ENCODE measurements around the gene DNAH1. TPM values are rescaled to one million over a fixed set of nuclear protein-coding genes. Genes with fewer than 3 reads are reported as not detected.
"Not testable (repeated sequence)": the region's sequence is repeated elsewhere in the genome, so short reads cannot be mapped to it uniquely, and the experiment has no call there.

DNAH1 gene
- total RNA-seq, 1 experiment from 2014 or later = 5.5 TPM

DNA sequence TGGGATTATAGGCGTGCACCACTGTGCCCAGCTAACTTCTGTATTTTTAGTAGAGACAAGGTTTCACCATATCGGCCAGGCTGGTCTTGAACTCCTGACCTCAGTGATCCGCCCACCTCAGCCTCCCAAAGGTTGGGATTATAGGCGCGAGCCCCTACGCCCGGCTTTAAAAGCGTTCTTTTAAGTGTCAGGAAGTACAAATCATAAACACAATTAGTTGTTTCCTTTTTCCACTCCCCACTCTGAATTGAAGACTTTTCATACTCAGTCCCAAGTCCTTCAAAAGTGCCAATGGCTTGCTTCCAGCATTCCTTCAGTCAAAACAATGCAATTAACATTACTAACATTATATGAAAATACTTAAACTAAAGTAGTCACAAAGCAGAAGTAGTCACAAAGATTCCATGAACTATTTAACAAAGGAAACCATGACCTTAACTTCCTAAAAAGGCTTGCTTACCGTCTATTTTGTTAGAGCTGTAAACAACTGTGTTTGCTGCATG lies 45.8 kb upstream of the DNAH1 start:
- no peaks in the 10 kb centered on the region for H3K9me3 ChIP-seq (ENCODE audit: control insufficient read depth in 1 of 2, insufficient read depth in 1 of 2, low read depth in 1 of 2, low read length in 2 of 2)
- H3K4me3 ChIP-seq (replicated peaks in 1 of 2; ENCODE audit: low read depth in 1 of 2, low read length in 2 of 2) = no peak overlapping the region
- no peak overlapping the region for H3K4me2 ChIP-seq (ENCODE audit: low read length)
- no peak overlapping the region for H3K9ac ChIP-seq (ENCODE audit: low read length)
- H3K79me2 ChIP-seq (ENCODE audit: insufficient read depth, low read length) = peaks cover 98% of the 10 kb centered on the region
- CTCF ChIA-PET = no interaction called here
- TF ChIP-seq POLR2AphosphoS5 (IDR thresholded peaks at IDR 0.05; ENCODE audit: low read depth, low read length) = no peak
- TF ChIP-seq CEBPB (IDR thresholded peaks at IDR 0.05; ENCODE audit: low read depth) = no peak
- TF ChIP-seq EZH2phosphoT487 (IDR thresholded peaks at IDR 0.05; ENCODE audit: borderline replicate concordance) = no peak
- POLR2A ChIA-PET = no interaction called here
- H4K20me1 ChIP-seq (ENCODE audit: insufficient read depth) = peaks cover 29% of the 10 kb centered on the region; the same call in 1 of the 2 replicates
- no peak overlapping the region for H3K27ac ChIP-seq (ENCODE audit: low read depth, low read length)
- peaks cover 0 to 5% of the 10 kb centered on the region in 2 experiments; a peak in 2 of 4 replicates for H3K4me1 ChIP-seq (ENCODE audit: control insufficient read depth in 1 of 2, insufficient read depth in 2 of 2, low read length in 2 of 2)
- RAD21 ChIA-PET (ENCODE audit: low non-redundant PET in 1 of 2, low total read pairs in 2 of 2, uncharacterized antibody in 2 of 2, unreplicated experiment in 2 of 2) = no interaction called here
- intact Hi-C loops (cut with micrococcal nuclease) = no loop called here
- BruUV-seq (replicated peaks) = no TSS peak
- no peak overlapping the region for H2AFZ ChIP-seq (ENCODE audit: low read depth, low read length, poor library complexity, severe bottlenecking)
- H3K27me3 ChIP-seq (ENCODE audit: insufficient read depth, low read length) = no peaks in the 10 kb centered on the region
- ATAC-seq = no peak
- H3K36me3 ChIP-seq (ENCODE audit: control insufficient read depth in 1 of 2, insufficient read depth in 2 of 2, low read length in 2 of 2) = peaks cover 46 to 68% of the 10 kb centered on the region in 2 experiments
- no peaks in the 10 kb centered on the region for H3K9me2 ChIP-seq (ENCODE audit: insufficient read depth)
- DNase-seq (ENCODE audit: low read depth, low spot score) = no peak

DNA sequence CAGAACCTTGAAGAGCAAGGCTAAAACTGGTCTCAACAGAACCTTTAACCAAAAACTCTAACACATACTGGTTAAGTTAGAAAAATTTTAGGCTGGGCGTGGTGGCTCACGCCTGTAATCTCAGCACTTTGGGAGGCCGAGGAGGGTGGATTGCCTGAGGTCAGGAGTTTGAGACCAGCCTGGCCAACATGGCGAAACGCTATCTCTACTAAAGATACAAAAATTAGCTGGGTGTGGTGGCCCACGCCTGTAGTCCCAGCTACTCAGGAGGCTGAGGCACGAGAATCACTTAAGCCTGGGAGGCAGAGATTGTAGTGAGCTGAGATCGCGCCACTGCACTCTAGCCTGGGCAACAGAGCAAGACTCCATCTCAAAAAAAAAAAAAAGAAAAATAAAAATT lies 43.9 kb upstream of the DNAH1 start:
- CTCF ChIA-PET; POLR2A ChIA-PET; H3K4me2 ChIP-seq (ENCODE audit: low read length); H3K9me2 ChIP-seq (ENCODE audit: insufficient read depth); H3K27ac ChIP-seq (ENCODE audit: low read depth, low read length); intact Hi-C loops (cut with micrococcal nuclease); H3K9me3 ChIP-seq (ENCODE audit: control insufficient read depth in 1 of 2, insufficient read depth in 1 of 2, low read depth in 1 of 2, low read length in 2 of 2); RAD21 ChIA-PET (ENCODE audit: low non-redundant PET in 1 of 2, low total read pairs in 2 of 2, uncharacterized antibody in 2 of 2, unreplicated experiment in 2 of 2); H3K9ac ChIP-seq (ENCODE audit: low read length); ATAC-seq; BruUV-seq (replicated peaks); H2AFZ ChIP-seq (ENCODE audit: low read depth, low read length, poor library complexity, severe bottlenecking); DNase-seq (ENCODE audit: low read depth, low spot score); H3K4me3 ChIP-seq (replicated peaks in 1 of 2; ENCODE audit: low read depth in 1 of 2, low read length in 2 of 2); H3K27me3 ChIP-seq (ENCODE audit: insufficient read depth, low read length): not testable (repeated sequence)
- Histone ChIP-seq H3K79me2 (ENCODE audit: insufficient read depth, low read length) (peaks cover 100% of the 10 kb centered on the region), H4K20me1 (ENCODE audit: insufficient read depth) (peaks cover 30% of the 10 kb centered on the region; the same call in 1 of the 2 replicates), H3K36me3 (ENCODE audit: control insufficient read depth in 1 of 2, insufficient read depth in 2 of 2, low read length in 2 of 2) (peaks cover 32 to 53% of the 10 kb centered on the region in 2 experiments), H3K4me1 (ENCODE audit: control insufficient read depth in 1 of 2, insufficient read depth in 2 of 2, low read length in 2 of 2) (peaks cover 9 to 12% of the 10 kb centered on the region in 2 experiments; a peak in 3 of 4 replicates)
